Mucosa of descending colon (tissue), 3 donors: ENCODE results near the gene STAU1. TPM values are rescaled to one million over a fixed set of nuclear protein-coding genes. Genes with fewer than 3 reads are reported as not detected.

ENCODE experiments used
- ATAC-seq: fragments of 200-7000 bp; cut with Tn5 transposase; one replicate; pipeline ENCODE4 v1.9.1; 2020; ENCODE audit warnings: mild to moderate bottlenecking, moderate library complexity
- DNase-seq, 3 donors: peaks; one replicate each; pipeline ENCODE4 v3.0.0-alpha.2; 2020
- H3K36me3 ChIP-seq: fragments of 200-600 bp; one replicate; pipeline ENCODE4 v1.8.0; 2021; ENCODE audit warnings: low read depth, mild to moderate bottlenecking
- H3K4me1 ChIP-seq: fragments of 200-600 bp; one replicate; pipeline ENCODE4 v1.8.0; 2021; ENCODE audit warnings: low read depth, mild to moderate bottlenecking
- H3K4me3 ChIP-seq: fragments of 200-600 bp; one replicate; pipeline ENCODE4 v1.8.0; 2021; ENCODE audit warnings: mild to moderate bottlenecking
- H3K9me3 ChIP-seq: fragments of 200-600 bp; one replicate; pipeline ENCODE4 v1.8.0; 2021; ENCODE audit warnings: mild to moderate bottlenecking
- intact Hi-C, 2 donors: fragments of 100-400 bp; cut with DNase I in 1 of 2; cut with micrococcal nuclease in 1 of 2; formaldehyde crosslinking; loops; one replicate each; pipeline versions ENCODE4 v1.11.0 to v1.11.1; 2022; cut with DNase I, micrococcal nuclease
- total RNA-seq, 3 donors: library from RNA; stranded (reverse); fragmentation: NEBNext Ultra II Directional in 2 of 3; extraction: Animal tissue kit (Norgen Biotek cat#: 25700) in 2 of 3; gene quantifications; one replicate each; pipeline versions ENCODE4 v1.2.1 to v1.2.4, GENCODE V29; 2021 to 2023
- TF ChIP-seq, protein P1 (sequence below): fragments of 200-600 bp; IDR thresholded peaks from one replicate; pipeline ENCODE4 v1.8.0; 2022; ENCODE audit warnings: antibody characterized with exemption, mild to moderate bottlenecking
- donor health status: DM: no; HTN: no; CAD: no; lungs with moderate emphysema.
- donor health status: DM: no; HTN: no; CAD: no.
- donor health status: DM: no; HTN: yes; CAD: no.

STAU1 gene
- total RNA-seq, 3 donors from 2014 or later, result 83.8 to 95.7 (median 91.0) TPM

DNA sequence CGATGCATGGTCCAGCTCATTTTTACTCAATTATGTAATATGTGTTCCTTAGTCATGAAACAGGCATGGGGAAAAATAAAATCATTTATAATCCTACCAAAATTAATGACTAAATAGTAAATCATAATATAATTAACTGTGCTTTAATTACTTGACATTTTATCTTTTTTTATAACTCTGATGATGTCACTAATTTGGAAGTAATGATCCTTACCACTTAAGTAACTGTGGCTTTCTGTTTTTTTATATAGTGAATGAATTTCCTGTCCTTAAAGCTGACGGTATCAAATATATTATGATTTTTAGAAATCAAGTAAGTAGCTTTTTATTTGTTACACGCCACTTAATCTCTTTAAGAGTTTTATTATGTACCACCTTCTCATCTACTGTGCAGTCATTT lies 109.8 kb downstream of the STAU1 start:
- H3K4me1 ChIP-seq, result no peaks in the 10 kb centered on the region
- H3K9me3 ChIP-seq, result no peaks in the 10 kb centered on the region
- ATAC-seq, result no peak
- no peak for DNase-seq
- TF ChIP-seq, protein P1, sequence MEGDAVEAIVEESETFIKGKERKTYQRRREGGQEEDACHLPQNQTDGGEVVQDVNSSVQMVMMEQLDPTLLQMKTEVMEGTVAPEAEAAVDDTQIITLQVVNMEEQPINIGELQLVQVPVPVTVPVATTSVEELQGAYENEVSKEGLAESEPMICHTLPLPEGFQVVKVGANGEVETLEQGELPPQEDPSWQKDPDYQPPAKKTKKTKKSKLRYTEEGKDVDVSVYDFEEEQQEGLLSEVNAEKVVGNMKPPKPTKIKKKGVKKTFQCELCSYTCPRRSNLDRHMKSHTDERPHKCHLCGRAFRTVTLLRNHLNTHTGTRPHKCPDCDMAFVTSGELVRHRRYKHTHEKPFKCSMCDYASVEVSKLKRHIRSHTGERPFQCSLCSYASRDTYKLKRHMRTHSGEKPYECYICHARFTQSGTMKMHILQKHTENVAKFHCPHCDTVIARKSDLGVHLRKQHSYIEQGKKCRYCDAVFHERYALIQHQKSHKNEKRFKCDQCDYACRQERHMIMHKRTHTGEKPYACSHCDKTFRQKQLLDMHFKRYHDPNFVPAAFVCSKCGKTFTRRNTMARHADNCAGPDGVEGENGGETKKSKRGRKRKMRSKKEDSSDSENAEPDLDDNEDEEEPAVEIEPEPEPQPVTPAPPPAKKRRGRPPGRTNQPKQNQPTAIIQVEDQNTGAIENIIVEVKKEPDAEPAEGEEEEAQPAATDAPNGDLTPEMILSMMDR, result no peak
- H3K36me3 ChIP-seq, result no peaks in the 10 kb centered on the region
- intact Hi-C loops, result no loop called here
- H3K4me3 ChIP-seq, result no peak overlapping the region

DNA sequence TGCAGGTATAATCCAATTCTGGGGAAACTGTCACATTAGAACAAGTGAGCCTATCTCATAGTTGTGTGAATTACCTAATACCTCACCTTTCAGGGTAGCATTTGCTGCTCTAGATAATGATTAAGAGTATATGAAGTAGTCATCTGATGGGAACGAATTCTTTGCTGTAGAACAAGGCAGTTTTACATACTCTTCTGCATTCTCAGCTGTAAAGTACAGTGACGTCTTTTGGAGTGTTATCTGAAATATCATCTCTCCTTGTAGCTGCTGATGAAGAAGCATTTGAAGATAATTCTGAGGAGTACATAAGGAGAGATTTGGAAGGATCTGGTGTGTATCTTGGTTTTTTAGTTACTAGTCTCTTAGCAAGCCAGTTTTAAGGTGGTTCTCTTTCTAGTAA lies 113.6 kb downstream of the STAU1 start:
- no peak overlapping the region for H3K4me3 ChIP-seq
- intact Hi-C loops, result no loop called here

More for the DNA sequence above, 113.6 kb downstream of the STAU1 start:
- ATAC-seq (no peak), DNase-seq (no peak)
- TF ChIP-seq, protein P1, result no peak
- Histone ChIP-seq H3K9me3 (no peaks in the 10 kb centered on the region), H3K4me1 (no peaks in the 10 kb centered on the region), H3K36me3 (no peaks in the 10 kb centered on the region)

Other genes starting within 250 kb of the STAU1 start
- gene CSE1L, start 142.0 kb downstream of the STAU1 start, total RNA-seq, result 10 to 100 TPM; 22.4 to 40.0 (median 32.9) TPM
- gene DDX27, start 31.1 kb upstream of the STAU1 start, total RNA-seq, result 10 to 100 TPM; 27.1 to 32.8 (median 32.5) TPM
- 10 to 100 TPM; 33.6 to 36.4 (median 35.5) TPM for gene ZNFX1, start 89.7 kb upstream of the STAU1 start, total RNA-seq